MM.1S (cell line): ENCODE results near the gene BACH2.

Experiments used
- EZH2 ChIP-seq: fragments of 300-600 bp; sonication (generic); optimal IDR thresholded peaks from 2 replicates; pipeline ENCODE3; 2017; ENCODE audit warnings: low read depth, mild to moderate bottlenecking, antibody characterized with exemption, low read length, mixed read lengths
- EZH2phosphoT487 ChIP-seq: fragments of 300-600 bp; sonication (generic); IDR thresholded peaks from 2 replicates; pipeline ENCODE4 v1.6.1; 2018; ENCODE audit warnings: antibody characterized with exemption, low read length
- TF ChIP-seq, protein P1 (sequence below): fragments of 300-600 bp; sonication (generic); IDR thresholded peaks from 2 replicates; pipeline ENCODE4 v1.5.1; 2016; ENCODE audit warnings: antibody characterized with exemption, low read length, mixed read lengths

DNA sequence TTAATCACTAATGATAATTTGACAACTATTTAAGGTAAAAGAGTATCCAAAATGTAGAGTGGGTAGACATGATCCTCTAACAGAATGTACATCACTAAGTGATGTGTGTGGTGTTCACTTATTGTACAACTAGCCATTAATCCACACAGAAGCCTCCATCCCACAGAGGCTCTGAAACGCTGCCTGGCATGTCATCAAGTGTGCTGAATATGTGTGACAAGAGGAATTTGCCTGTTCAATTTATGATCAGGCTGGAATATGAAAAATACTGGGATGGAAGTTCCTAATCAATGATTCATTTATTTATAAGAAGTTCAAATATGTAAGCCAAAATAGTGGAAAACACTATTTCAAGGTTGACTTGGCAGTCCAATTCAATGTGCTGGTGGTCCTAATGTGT is 72.4 kb downstream of the BACH2 start:
- TF ChIP-seq, protein P1, sequence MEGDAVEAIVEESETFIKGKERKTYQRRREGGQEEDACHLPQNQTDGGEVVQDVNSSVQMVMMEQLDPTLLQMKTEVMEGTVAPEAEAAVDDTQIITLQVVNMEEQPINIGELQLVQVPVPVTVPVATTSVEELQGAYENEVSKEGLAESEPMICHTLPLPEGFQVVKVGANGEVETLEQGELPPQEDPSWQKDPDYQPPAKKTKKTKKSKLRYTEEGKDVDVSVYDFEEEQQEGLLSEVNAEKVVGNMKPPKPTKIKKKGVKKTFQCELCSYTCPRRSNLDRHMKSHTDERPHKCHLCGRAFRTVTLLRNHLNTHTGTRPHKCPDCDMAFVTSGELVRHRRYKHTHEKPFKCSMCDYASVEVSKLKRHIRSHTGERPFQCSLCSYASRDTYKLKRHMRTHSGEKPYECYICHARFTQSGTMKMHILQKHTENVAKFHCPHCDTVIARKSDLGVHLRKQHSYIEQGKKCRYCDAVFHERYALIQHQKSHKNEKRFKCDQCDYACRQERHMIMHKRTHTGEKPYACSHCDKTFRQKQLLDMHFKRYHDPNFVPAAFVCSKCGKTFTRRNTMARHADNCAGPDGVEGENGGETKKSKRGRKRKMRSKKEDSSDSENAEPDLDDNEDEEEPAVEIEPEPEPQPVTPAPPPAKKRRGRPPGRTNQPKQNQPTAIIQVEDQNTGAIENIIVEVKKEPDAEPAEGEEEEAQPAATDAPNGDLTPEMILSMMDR, result no peak
- TF ChIP-seq EZH2 (no peak), EZH2phosphoT487 (no peak)
